KOPT-K1 (cell line): ENCODE results near the gene ZMPSTE24.
"Not testable (repeated sequence)": the region's sequence is repeated elsewhere in the genome, so short reads cannot be mapped to it uniquely, and the experiment has no call there.

ENCODE experiments used
- H3K27ac ChIP-seq: fragments of 200-600 bp; sonication (generic); 2 replicates; pipeline ENCODE4 v1.5.1; 2016; ENCODE audit warnings: antibody characterized with exemption, mild to moderate bottlenecking, low read depth, low read length; ENCODE audit not compliant: poor library complexity, severe bottlenecking
- H3K36me3 ChIP-seq: fragments of 200-600 bp; sonication (generic); 2 replicates; pipeline ENCODE4 v1.5.1; 2017; ENCODE audit warnings: antibody characterized with exemption, mild to moderate bottlenecking, low read length, moderate library complexity; ENCODE audit not compliant: insufficient read depth
- H3K9me3 ChIP-seq: fragments of 200-600 bp; sonication (generic); 2 replicates; pipeline ENCODE4 v1.5.1; 2017; ENCODE audit warnings: antibody characterized with exemption, low read length, mild to moderate bottlenecking; ENCODE audit not compliant: insufficient read depth, poor library complexity, severe bottlenecking

Gene ZMPSTE24

GRCh38 chr1:40316595-40317393, 58.8 kb downstream of the ZMPSTE24 start, which contains the start of gene COL9A2:
Gene COL9A2 (minus strand): TSS chr1:40317286. CDS start chr1:40317197, 89 bp downstream.
- Histone ChIP-seq H3K9me3 (no peaks in the 10 kb centered on the region), H3K27ac (no peak within 1 kb of the TSS)

GRCh38 chr1:40317394-40318074, 59.5 kb downstream of the ZMPSTE24 start:
- no peak overlapping the region for H3K27ac ChIP-seq
- no peaks in the 10 kb centered on the region for H3K36me3 ChIP-seq
- H3K9me3 ChIP-seq = no peaks in the 10 kb centered on the region

More at GRCh38 chr1:40316595-40317393, 58.8 kb downstream of the ZMPSTE24 start, which contains the start of gene COL9A2:
- H3K36me3 ChIP-seq = no peaks in the 10 kb centered on the region

- Histone ChIP-seq H3K27ac (no peak overlapping the region), H3K9me3 (no peaks in the 10 kb centered on the region), H3K36me3 (no peaks in the 10 kb centered on the region)
Observed at GRCh38 chr1:40318476-40318875, 60.4 kb downstream of the ZMPSTE24 start.

GRCh38 chr1:40318970-40319621, 61.1 kb downstream of the ZMPSTE24 start:
- Histone ChIP-seq H3K36me3 (no peaks in the 10 kb centered on the region), H3K27ac (no peak overlapping the region)

GRCh38 chr1:40331403-40331802, 73.4 kb downstream of the ZMPSTE24 start:
- H3K36me3 ChIP-seq, H3K9me3 ChIP-seq, H3K27ac ChIP-seq: not testable (repeated sequence)

More at GRCh38 chr1:40318970-40319621, 61.1 kb downstream of the ZMPSTE24 start:
- H3K9me3 ChIP-seq = no peaks in the 10 kb centered on the region

GRCh38 chr1:40332695-40333094, 74.7 kb downstream of the ZMPSTE24 start:
- no peaks in the 10 kb centered on the region for H3K36me3 ChIP-seq
- H3K9me3 ChIP-seq = no peaks in the 10 kb centered on the region
- no peak overlapping the region for H3K27ac ChIP-seq

- H3K9me3 ChIP-seq = no peaks in the 10 kb centered on the region
- no peaks in the 10 kb centered on the region for H3K36me3 ChIP-seq
- no peak overlapping the region for H3K27ac ChIP-seq
Observed at GRCh38 chr1:40337443-40337842, 79.4 kb downstream of the ZMPSTE24 start.

GRCh38 chr1:40338745-40339419, 80.8 kb downstream of the ZMPSTE24 start:
- no peaks in the 10 kb centered on the region for H3K9me3 ChIP-seq
- no peaks in the 10 kb centered on the region for H3K36me3 ChIP-seq
- H3K27ac ChIP-seq = no peak overlapping the region

- Histone ChIP-seq H3K9me3 (no peaks in the 10 kb centered on the region), H3K36me3 (no peaks in the 10 kb centered on the region), H3K27ac (no peak overlapping the region)
Observed at GRCh38 chr1:40339420-40340323, 81.6 kb downstream of the ZMPSTE24 start.

GRCh38 chr1:40341491-40342380, 83.7 kb downstream of the ZMPSTE24 start:
- H3K36me3 ChIP-seq = no peaks in the 10 kb centered on the region
- H3K9me3 ChIP-seq = no peaks in the 10 kb centered on the region
- no peak overlapping the region for H3K27ac ChIP-seq

GRCh38 chr1:40342381-40342717, 84.3 kb downstream of the ZMPSTE24 start:
- H3K27ac ChIP-seq, H3K36me3 ChIP-seq: not testable (repeated sequence)

More at GRCh38 chr1:40342381-40342717, 84.3 kb downstream of the ZMPSTE24 start:
- H3K9me3 ChIP-seq = not testable (repeated sequence)
